ENCODE measurements around the gene CD177.
A peak's percentile ranks its signal among the peaks of the same experiment; 100 is the strongest.

The CD177 gene

DNA sequence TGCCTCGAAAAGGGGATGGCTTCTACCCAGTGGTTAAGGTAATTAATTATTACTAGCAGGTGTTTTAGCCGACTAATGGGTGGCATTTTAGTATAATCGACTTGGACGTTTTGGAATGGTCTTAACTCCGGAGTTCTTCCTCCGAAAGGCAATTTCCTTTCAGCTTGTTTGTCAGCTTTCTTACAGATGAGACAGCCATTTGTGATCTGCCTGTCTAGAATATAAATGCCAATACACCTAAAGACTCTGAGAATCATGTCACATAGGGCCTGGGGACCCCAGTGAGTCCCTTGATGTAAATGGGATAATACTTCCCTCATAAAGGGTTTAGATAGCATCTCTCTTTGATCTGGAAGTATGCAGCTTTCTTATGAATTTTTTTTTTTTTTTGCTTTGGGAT is 42.2 kb upstream of the CD177 start:
- no peak overlapping the region for H3K4me3 ChIP-seq (ENCODE audit: low read depth, low read length)
- DNase-seq (ENCODE audit: low read depth, low spot score), result no peak
- POLR2A ChIA-PET, result no interaction called here
- TF ChIP-seq, protein P1, sequence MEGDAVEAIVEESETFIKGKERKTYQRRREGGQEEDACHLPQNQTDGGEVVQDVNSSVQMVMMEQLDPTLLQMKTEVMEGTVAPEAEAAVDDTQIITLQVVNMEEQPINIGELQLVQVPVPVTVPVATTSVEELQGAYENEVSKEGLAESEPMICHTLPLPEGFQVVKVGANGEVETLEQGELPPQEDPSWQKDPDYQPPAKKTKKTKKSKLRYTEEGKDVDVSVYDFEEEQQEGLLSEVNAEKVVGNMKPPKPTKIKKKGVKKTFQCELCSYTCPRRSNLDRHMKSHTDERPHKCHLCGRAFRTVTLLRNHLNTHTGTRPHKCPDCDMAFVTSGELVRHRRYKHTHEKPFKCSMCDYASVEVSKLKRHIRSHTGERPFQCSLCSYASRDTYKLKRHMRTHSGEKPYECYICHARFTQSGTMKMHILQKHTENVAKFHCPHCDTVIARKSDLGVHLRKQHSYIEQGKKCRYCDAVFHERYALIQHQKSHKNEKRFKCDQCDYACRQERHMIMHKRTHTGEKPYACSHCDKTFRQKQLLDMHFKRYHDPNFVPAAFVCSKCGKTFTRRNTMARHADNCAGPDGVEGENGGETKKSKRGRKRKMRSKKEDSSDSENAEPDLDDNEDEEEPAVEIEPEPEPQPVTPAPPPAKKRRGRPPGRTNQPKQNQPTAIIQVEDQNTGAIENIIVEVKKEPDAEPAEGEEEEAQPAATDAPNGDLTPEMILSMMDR (IDR thresholded peaks at IDR 0.05; ENCODE audit: insufficient read depth, low read length, missing control alignments), result no peak
- CTCF ChIA-PET, result interaction anchor here (1.0 kb wide), 1 partner anchor 9 kb away, joined by 3 read pairs; no protein-coding TSS in a partner anchor

DNA sequence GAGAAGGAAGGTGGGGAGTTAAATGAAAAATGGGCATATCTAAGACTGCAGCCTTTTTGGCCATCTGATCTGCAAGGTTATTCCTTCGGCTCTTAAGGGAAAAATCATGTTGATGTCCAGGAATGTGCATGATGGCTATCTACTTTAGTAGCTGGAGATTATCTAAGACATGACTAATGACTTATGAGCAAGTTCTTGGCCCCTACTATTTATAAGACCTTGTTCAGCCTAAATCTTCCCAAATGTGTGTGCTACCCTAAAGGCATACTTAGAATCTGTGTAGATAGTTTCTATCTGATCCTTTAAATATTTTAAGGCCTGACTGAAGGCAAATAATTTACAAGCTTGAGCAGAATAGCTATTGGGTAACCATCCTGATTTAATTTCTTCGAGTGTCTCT is 41.8 kb upstream of the CD177 start:
- TF ChIP-seq, protein P1 (IDR thresholded peaks at IDR 0.05; ENCODE audit: insufficient read depth, low read length, missing control alignments), result no peak
- CTCF ChIA-PET, result no interaction called here
- no peak for DNase-seq (ENCODE audit: low read depth, low spot score)
- no peak overlapping the region for H3K4me3 ChIP-seq (ENCODE audit: low read depth, low read length)
- POLR2A ChIA-PET, result no interaction called here

DNA sequence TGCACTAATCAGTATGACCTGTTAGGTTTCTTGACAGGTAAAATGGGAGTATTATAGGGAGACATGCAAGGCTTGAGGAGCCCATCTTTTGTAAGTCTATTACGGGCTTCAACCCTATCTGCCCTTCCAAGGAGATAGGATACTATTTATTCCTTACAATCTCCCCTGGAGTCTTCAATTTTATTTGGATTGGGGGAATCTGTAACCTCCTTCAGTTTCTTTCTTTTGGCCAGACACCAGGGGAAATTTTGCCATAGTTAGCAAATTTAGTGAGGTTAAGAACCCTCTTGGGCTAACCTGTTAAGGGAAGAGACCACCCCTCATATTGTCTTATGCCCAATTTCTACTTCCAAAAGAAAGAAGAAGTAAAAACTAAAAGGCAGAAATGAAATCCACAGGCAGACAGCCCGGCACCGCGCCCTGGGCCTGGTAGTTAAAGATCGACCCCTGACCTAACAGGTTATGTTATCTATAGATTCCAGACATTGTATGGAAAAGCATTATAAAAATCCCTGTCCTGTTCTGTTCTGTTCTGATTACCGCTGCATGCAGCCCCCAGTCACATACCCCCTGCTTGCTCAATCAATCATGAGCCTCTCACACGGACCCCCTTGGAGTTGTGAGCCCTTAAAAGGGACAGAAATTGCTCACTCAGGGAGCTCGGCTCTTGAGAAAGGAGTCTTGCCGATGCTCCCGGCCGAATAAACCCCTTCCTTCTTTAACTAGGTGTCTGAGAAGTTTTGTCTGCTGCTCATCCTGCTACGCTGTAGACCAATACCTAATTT is 39.6 kb upstream of the CD177 start:
- POLR2A ChIA-PET, result no interaction called here
- no peak for DNase-seq (ENCODE audit: low read depth, low spot score)
- no peak overlapping the region for H3K4me3 ChIP-seq (ENCODE audit: low read depth, low read length)
- TF ChIP-seq, protein P1 (IDR thresholded peaks at IDR 0.05; ENCODE audit: insufficient read depth, low read length, missing control alignments), result no peak
- CTCF ChIA-PET, result no interaction called here

DNA sequence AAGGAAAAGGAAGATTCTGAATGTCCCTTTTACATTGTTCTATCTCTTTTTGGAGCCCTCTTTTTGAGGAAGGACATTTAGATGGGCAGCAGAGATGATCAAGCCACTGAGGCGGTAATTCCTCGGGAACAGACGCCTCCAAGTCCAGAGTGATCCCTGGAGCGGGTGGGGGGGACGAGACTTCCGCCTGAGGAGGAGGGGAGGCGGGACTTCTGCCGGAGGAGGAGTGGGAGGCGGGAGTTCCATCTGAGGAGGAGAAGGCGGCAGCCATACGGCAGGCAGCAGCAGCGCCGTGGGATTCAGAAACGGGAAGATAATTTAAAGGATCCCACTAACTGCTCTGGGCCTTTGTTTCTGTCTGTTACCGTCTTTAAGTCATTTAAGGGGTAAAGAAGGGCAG is 37.6 kb upstream of the CD177 start:
- CTCF ChIA-PET, result no interaction called here
- DNase-seq (ENCODE audit: low read depth, low spot score), result no peak
- TF ChIP-seq, protein P1 (IDR thresholded peaks at IDR 0.05; ENCODE audit: insufficient read depth, low read length, missing control alignments), result no peak
- no peak overlapping the region for H3K4me3 ChIP-seq (ENCODE audit: low read depth, low read length)
- POLR2A ChIA-PET, result no interaction called here

DNA sequence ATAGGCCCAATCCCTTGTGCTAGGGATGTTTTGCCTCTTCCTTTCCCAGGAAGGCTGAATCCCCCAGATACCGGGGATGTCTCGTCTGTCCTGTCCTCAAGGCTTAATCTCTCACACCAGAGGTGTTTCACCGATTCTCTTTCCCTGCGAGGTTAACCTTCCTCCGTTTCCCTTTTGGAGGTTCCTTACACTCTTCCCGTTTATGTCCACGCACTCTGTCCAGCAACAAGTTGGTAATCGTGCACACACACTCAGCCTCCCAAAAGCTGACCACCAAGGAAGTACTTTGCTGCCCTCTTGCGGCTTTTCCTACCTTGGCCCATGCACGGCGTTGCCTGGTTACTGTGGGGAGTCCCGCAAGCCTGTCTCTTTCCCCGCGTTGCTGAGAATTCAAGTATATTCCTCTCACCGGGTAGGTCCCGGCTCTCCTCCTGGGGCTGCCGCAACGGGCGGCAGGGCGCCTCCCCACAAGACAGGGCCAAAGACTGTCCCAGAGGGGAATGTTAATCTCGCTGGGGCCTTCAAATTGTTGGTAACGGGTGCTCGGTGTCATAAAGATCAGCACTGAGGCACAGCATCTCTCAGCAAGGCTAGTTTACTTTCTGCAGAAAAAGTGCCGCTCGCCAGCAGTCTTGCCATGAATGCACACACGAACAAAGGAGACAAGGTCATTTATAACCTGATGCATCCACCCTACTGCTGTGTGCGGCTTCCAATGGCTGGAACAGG is 36.7 kb upstream of the CD177 start:
- no peak for DNase-seq (ENCODE audit: low read depth, low spot score)
- POLR2A ChIA-PET, result no interaction called here
- CTCF ChIA-PET, result no interaction called here
- no peak overlapping the region for H3K4me3 ChIP-seq (ENCODE audit: low read depth, low read length)
- TF ChIP-seq, protein P1 (IDR thresholded peaks at IDR 0.05; ENCODE audit: insufficient read depth, low read length, missing control alignments), result peak; percentile 44

DNA sequence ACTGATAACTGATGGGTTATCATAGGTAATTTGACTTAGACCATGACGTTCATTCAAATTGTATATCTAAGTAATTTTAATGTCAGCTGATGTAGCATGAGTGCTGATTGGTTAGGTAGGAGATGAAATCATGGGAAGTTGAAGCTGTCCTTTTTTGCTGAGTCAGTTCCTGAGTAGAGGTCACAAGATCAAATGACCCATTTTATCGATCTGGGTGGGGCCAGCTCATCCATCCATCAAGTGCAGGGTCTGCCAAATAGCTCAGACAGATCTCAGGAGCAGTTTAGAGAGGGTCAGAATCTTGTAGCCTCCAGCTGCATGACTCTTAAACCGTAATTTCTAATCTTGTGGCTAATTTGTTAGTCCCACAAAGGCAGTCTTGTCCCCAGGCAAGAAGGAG is 35.3 kb upstream of the CD177 start:
- TF ChIP-seq, protein P1 (IDR thresholded peaks at IDR 0.05; ENCODE audit: insufficient read depth, low read length, missing control alignments), result no peak
- ChIA-PET POLR2A (no interaction called here), CTCF (no interaction called here)
- H3K4me3 ChIP-seq (ENCODE audit: low read depth, low read length), result no peak overlapping the region
- DNase-seq (ENCODE audit: low read depth, low spot score), result no peak

All from AG04449 (cell line).